GDM1 (cell line): Measurements from ENCODE around the gene OSBPL1A.
"Not testable (repeated sequence)": the region's sequence is repeated elsewhere in the genome, so short reads cannot be mapped to it uniquely, and the experiment has no call there.

ENCODE experiments used
- DNase-seq: peaks from one replicate; lab custom pipeline; 2025; lab: John Stamatoyannopoulos, UW

Gene OSBPL1A

DNA sequence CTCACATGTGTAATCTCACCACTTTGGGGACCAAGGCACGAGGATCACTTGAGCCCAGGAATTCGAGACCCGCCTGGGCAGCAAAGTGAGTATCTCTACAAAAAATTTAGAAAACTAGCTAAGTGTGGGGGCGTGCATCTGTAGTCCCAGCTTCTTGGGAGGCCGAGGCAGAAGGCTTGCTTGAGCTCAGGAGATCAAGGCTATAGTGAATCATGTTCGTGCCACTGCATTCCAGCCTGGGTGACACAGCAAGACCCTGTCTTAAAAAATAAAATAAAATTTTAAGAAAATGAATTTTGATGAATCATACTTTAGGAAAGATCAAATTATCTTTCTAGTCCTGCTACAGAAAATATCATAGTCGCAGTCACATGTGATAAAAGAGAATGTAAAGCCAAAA, 211.8 kb downstream of the OSBPL1A start:
- no peak for DNase-seq

DNA sequence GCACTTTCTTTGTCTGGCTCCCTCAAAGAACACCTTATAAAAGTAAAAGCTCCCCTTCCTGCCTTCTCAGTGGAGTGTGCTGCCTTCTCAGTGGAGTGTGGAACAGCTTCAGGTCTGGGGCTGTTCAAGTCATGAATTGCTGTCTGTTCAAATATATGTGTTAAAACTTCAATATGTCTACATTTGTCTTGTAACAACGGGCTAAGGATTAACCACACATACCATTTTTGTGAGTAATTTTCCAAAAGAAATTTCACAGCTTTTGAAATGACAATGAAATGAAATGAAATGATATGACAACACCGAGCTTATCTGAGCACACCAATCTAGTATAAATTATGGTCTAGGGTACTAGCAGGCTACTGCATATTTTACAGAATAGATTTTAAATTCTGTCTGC, 215.8 kb downstream of the OSBPL1A start:
- DNase-seq = no peak

DNA sequence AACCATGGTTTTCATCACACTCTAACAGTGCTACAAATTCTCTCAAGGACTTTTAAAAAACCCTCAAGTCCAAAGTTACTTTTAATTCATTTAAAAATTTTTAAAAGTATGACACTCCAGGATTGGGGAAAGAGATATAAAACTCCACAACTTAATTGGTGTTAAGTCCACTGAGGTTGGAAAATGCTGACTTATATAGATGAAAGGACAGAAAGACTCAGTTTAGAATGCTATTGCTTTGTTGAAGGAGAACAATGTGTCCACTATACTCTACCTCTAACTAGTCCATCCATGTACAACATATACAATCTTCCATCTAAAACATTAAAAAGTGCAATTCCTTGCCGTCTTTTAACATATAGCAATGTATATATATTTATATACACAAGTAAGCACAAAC, 217.6 kb downstream of the OSBPL1A start:
- DNase-seq = no peak

DNA sequence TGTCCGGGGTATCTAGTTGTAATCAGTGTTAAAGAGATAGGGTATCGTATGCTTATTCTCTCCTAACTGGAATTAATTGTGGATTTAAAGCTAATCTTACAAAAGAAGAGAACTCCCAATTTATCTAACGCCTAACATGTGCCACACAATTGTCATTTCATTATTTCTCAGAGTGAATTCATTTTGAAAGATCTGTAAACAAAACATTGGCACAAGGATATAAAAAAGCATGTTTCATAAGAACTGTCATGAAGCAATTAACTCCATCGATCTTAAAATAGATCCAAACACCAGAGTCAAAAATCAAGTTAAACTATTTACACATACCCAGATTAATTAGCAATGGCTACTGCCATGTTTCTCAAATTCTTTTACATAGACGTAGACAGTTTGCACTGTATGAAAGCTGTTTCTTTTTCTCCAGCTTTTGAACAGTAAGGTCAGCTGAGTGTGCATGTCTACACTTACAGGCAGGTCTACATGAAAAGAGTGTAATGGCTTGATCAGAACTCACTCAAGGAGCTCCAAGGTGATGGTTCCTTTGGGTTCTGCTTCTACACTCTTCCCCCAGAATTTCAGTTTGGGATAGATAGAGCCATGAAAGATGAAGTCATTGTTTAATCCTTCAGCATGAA, 220.0 kb downstream of the OSBPL1A start:
- DNase-seq = no peak

DNA sequence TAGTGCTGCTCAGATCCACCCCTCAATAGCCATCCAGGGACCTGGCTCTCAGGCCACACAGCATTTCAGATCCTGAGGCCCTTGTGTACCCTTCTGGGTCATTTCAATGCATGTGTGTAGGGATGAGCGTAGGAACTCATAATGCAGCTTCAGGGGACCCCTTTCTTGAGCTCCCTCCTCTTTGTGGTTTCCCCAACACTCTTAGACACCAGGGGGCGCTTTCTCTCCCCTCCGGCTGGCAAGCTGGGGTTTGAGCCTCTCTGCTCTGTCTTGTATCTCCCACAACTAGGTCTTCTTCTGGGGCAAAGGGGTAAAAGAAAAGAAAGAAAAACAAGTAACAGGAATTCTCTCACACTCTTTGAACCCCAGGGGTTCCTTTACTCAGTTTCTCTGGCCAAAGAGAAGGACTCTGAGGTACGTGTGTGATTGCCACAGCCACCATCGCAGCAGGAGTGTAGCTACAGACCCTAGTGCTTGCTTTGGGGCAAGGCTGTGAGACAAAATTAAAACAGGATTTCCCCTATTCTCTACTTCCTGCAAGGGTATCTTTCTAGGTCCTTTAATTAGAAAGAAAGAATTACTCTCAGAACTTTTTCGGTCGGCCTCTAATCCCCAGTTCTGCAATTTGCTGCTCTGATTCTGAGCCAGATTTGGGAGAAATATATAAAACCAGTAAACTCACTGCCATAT, 220.8 kb downstream of the OSBPL1A start:
- DNase-seq = peak; percentile 15

DNA sequence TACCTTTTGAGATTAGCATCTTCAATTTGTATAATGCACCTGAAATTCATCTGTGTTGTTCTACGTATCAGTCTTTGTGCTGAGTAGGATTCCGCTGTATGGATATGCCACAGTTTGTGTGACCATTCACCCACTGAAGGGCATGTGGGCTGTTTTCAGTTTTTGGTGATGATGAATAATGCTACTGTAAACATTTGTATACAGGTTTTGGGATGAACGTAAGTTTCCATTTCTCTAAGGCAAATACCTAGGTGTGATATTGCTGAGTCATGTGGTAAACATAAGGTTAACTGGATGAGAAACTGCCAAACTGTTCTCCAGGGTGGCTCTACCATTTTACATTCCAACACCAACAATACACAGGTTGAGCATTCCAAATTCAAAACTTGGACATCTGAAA, 223.6 kb downstream of the OSBPL1A start:
- DNase-seq = no peak

DNA sequence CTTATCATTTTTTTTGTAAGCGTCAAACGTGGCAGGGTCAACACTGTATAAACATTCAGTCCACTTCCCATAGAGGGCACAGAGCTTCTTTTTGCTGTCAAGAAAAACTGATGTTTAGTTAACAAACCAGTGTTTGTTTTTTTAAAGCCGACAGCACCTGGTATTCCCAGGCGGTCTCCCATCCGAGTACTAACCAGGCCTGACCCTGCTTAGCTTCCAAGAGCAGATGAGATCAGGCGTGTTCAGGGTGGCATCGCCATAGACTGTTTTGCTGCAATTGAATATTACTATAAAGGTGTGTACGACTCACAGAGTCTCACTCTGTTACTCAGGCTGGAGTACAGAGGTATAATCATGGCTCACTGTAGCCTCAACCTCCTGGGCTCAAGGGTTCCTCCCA, 227.3 kb downstream of the OSBPL1A start:
- no peak for DNase-seq

DNA sequence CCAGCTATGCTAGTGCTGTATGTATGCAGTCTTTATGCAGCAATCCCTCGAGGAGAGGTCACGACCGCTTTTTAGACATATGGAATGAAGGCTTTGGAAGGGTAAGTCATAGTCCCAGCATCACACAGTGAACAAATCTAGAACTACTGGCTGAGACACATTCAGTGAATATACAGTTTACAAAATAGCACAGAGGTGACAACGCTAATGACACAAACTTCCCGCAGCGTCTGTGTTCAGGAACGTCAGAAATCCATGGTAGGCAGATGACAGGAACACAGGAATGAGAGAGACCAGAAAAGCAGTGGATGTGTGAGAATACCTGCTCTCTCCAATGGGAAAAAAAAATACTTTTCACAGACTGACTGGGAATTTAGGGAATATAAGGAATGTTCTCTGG, 229.1 kb downstream of the OSBPL1A start:
- DNase-seq = no peak

DNA sequence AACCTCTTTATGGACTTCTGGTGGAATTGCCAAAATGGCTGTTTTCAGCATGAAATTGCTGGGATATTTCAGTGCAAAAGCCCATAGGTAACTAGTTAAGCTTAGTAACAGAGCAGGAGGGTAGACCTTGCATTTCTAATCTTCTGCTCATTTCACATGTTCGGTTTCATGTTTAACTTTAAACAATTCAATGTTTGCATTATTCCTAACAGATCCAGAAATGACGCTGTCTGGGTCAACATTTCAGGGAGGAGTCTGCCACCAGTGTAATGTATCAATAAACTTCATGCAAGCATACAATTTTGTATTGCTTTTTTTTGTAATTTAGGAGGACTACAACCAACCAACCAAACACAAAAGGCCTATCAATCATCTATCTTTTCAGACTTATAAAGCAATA, 236.3 kb downstream of the OSBPL1A start:
- DNase-seq = no peak

DNA sequence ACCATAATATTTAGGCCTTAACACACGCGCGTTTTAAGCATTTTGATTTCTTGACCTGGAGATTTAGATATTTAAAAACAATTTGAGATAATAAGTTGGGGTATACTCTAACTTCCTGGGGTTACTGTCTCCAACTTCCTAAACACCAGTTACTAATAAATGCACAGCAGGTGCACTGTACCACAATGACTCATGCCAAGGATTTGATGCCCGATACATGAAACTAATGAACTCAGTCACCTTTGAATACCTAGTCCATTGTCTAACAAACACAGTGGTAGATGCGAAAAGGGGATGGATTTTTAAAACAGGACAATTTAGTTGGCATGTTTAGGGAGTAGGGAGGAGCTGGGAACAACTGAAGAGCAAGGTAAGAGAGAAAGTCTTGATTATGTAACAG, 237.5 kb downstream of the OSBPL1A start:
- no peak for DNase-seq

DNA sequence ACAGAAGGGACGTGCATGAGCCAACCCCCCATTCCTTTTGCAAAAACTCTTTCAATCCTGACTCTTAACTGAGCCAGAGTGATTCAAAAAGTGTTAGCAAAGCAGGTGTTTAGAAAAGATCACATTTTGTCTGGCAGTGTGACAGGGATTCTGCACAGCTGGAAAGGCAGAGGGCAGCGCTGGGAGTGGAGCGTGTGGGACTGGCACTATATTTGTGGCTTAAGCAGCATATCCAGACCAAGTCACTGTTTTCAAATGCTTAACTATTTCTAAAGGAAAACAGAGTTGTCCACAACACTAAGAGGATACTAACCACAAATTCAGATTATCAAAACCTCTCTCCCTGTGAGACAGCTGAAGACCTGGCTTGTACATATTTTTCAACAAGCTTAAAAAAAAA, 239.8 kb downstream of the OSBPL1A start:
- no peak for DNase-seq

DNA sequence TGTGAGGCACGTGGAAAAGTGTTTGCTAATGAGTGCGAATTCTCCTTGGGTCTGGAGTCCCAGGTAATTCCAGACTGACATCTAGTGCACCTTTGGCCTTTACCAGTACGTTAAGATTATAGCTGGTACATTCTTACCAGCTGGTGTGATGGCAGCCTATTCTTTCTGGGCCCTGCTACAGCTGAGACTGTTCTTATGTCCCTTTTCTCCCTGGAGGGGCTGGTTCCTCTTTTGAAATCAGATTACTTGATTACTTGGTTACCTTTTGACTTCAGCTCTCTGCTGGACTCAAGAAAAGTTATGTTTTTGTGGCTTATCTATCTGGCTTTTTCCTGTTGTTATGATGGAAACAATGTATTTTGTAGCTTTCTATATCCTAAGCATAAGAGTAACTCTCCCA, 244.2 kb downstream of the OSBPL1A start:
- no peak for DNase-seq

DNA sequence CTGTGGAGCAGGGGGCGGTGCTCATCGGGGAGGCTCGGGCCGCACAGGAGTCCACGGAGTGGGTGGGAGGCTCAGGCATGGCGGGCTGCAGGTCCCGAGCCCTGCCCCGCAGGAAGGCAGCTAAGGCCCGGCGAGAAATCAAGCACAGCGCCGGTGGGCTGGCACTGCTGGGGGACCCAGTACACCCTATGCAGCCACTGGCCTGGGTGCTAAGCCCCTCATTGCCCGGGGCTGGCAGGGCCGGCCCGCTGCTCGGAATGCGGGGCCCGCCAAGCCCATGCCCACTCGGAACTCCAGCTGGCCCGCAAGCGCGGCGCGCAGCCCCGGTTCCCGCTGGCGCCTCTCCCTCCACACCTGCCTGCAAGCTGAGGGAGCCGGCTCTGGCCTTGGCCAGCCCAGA, 248.0 kb downstream of the OSBPL1A start:
- DNase-seq = not testable (repeated sequence)

DNA sequence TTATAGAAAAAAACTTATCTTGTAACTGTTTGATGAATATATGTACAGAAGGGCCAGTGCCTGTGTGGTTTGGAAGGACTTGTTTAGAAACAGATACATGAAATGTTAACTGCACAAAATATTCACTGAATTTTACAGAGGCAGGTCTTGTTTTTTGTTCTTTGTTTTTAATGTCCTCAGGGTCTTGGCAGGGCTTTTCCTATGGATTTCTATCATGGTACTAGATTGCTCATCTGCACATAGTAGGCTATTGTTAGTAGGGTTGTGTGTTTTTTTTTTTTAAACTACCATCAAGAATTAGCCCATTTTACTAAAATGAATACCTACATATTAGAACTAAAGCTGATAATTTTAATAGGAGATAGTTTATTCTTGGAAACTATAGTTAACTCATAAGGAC, 255.2 kb downstream of the OSBPL1A start:
- DNase-seq = no peak

DNA sequence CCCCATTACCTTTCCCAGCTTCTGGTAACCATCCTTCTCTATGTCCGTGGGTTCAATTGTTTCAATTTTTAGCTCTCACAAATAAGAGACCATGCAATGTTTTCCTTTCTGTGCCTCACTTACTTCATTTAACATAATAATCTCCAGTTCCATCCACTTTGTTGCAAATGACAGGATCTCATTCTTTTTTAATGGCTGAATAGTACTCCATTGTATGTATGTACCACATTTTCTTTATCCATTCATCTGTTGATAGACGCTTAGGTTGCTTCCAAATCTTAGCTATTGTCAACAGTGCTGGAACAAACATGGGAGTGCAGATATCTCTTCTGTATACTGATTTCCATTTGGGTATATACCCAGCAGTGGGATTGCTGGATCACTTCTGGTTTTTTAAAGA, 256.9 kb downstream of the OSBPL1A start:
- no peak for DNase-seq

DNA sequence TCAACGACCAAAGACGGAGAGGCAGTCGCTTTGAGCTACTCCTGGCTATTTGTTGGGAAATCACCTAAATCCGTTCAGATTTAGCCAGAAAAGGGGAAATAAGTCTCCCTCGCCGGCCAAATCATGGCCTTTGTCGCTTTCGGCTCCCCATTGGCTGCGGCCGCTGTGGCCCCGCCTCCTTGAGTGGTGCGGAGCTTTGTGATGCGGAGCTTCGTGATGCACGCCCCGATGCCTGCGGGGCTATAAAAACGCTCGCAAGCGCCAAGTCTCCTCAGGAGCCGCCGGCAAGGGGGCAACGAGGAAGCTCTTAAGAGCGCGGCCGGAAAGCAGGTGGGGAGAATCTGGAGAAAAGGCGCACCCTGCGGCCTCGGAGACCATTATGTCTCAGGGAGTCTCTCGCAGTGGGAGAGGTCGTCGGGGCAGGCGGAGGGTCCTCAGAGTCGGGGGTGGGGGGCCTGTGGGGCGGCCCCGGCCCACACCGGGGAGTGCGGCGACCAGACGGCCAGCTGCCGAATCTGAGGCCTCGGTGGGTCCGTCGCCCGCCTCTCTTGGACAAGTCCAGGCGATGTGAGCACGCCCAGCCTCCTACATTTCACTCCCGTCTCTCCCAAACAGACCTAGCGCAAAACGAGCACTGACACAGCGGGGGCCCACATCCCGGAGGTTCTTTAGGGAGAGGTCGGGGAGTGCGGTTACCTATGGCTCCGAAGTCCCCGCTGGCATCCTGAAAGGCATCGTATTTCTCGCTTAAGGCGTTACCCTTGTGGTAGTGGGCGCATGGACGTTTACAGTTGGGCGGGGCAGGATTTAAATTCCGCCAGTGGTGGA, 258.6 kb downstream of the OSBPL1A start, which contains the start of gene CABYR:
CABYR (plus strand) TSS at position 274 of the 828 bp plus-strand sequence. CDS start 4,053 bp downstream, outside the sequence.
- DNase-seq = no peak

DNA sequence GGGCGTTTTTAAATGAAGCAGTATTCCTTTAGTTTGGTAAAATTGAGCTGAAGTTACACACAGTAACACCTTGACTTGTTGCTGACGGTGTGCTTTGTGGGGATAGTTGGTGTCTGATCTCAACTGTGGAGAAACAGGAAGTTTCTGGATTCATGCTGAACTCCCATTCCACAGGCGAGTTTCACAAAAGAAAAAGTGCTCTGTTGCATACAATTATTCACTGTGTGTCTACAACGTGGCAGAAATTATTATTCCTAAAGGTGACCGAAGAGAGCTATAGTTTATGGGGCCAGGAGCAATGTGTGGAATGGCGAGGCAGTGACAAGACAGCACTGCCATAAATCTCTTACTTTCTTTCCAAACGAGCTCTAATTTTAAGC, 259.2 kb downstream of the OSBPL1A start:
- no peak for DNase-seq

DNA sequence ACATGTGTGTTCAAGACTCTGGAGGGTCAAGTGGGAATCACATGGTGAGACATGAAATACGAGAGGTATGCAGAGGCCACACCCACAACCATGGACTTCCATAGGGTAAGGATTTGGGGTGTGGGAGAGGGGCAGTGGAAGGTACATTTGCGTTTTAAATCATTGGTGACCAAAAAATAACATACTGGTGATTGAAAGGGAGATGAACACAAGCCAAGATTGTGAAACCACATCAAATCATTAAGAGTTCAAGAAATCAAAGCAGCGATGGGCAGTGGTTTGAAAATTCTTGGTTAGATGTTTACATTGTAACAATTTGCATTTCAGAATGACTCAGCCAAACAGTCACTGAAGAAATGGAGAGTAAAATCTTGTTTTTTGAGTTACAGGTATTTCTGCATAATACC, 260.7 kb downstream of the OSBPL1A start:
- DNase-seq = no peak

DNA sequence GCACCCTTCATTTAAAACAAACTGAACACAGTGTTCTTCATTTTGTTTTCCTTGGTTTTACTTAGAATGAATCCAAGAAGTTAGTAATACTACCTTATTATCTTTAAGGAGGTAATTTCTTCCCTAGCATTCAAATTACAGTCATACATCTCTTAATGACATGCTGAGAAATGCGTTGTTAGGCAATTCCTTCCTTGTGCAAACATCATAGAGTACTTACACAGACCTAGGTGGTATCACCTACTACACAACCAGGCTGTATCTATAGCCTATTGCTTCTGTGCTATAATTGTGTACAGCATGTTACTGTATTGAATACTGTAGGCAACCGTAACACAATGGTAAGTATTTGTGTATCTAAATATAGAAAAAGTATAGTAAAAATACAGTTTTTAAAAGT, 267.1 kb downstream of the OSBPL1A start:
- no peak for DNase-seq

DNA sequence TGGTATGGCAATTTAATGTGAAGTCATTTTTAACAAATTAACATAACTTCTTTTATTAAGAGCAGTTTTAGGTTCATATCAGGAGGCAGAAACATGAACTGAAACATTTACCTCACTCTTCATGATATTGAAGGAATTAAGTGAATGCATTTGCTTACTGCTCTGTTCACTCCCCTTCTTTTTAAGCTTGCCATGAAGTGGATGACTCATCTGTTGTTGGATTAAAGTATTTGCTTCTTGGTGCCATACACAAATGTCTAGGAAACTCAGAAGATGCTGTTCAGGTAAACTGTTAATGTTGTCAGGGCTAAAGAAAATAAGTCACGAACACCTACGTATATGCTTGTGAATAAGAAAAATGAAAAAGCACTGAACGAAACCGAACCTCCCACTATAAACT, 268.9 kb downstream of the OSBPL1A start:
- DNase-seq = no peak

DNA sequence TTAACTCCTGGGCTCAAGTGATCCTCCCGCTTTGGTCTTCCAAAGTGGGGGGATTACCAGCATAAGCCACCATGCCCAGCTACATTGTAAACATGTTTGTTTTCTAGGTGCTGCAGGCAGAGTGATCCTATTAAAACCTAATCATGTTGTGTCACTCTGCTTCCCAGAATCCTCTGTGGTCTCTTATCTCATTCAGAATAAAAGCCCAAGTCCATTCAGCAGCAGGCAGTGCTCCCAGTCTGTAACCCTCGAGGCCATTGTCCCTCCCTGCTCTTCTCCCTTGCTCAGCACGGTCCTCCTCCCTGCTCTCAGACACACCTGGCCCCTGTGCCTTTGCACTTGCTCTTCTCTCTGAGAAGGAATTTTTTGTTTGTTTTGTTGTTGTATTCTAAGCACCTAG, 269.9 kb downstream of the OSBPL1A start:
- no peak for DNase-seq

DNA sequence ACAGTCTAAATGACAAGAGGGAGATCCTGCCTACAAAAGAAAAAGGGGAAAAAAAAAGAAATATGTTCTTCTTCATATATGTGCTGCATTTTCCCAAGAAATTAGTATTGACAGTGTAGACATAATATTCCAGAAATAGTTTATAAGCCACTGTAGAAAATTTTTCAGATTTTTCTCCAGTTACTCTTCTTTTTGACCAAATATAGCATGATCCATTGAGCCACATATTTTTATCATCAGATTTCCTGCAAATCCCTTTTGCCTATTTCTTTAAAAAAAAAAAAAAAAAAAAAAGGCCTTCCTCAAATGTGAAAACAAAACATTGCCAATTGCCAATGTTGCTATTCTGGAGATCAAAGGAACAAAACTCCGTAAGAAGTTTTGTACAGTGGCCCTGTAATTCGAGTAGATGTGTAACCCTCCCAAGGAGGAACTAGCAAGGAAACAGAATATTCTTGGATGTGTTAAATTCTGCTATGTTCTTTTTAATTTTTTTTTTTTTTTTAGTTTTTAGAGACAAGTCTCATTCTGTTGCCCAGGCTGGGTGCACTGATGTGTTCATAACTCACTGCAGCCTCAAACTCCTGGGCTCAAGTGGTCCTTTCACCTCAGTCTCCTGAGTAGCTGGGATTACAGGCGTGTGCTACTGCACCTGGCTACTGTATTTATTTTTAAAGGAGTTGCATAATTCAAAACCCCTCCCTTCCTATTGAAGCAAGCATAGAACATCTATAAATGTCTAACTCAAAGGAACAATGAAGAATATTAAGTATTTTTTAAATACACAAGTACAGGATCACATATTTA, 271.3 kb downstream of the OSBPL1A start:
- DNase-seq = no peak
